CD4-positive, alpha-beta T cell (primary cell): ENCODE results near the gene GLRB. TPM values are rescaled to one million over a fixed set of nuclear protein-coding genes. Genes with fewer than 3 reads are reported as not detected.

Experiments
- ATAC-seq: fragments of 200-7000 bp; cut with Tn5 transposase; one replicate; pipeline ENCODE4 v1.10.0; 2022; ENCODE audit warnings: mild to moderate bottlenecking; ENCODE audit not compliant: poor library complexity
- CTCF ChIA-PET: fragments of 350-600 bp; sonication (Branson Sonifier 250); formaldehyde crosslinking; loops from one replicate; lab custom pipeline; 2021; ENCODE audit warnings: antibody characterized with exemption, inconsistent platforms; lab: Charles Lee
- POLR2A ChIA-PET: fragments of 350-600 bp; sonication (Branson Sonifier 250); formaldehyde crosslinking; loops from one replicate; lab custom pipeline; 2021; ENCODE audit warnings: antibody characterized with exemption, inconsistent platforms; lab: Charles Lee
- DNase-seq, 14 experiments: peaks; one replicate each; pipeline ENCODE4 v3.0.0-alpha.2; 2013 to 2020; ENCODE audit warnings: mixed read lengths in 2 of 14
- H3K27ac ChIP-seq, 2 donors: one replicate each; pipeline versions ENCODE4 v1.5.1 to v1.7.0; 2013; ENCODE audit warnings: low read length in 2 of 2, low read depth in 1 of 2, mild to moderate bottlenecking in 1 of 2
- H3K27me3 ChIP-seq, 2 experiments: 1 replicate in 1 of 2; 2 replicates in 1 of 2; pipeline versions ENCODE4 v1.6.1 to v1.7.0; 2013; ENCODE audit warnings: low read length in 2 of 2, control low read depth in 1 of 2, mild to moderate bottlenecking in 1 of 2, moderate library complexity in 1 of 2; ENCODE audit not compliant: insufficient read depth in 2 of 2, control insufficient read depth in 1 of 2
- H3K36me3 ChIP-seq: one replicate; pipeline ENCODE4 v1.6.1; 2013; ENCODE audit warnings: low read length, control low read depth; ENCODE audit not compliant: insufficient read depth
- H3K4me1 ChIP-seq: one replicate; pipeline ENCODE4 v1.6.1; 2013; ENCODE audit warnings: low read length, control low read depth; ENCODE audit not compliant: insufficient read depth
- H3K4me3 ChIP-seq: one replicate; pipeline ENCODE4 v1.5.1; 2013; ENCODE audit warnings: mild to moderate bottlenecking, low read length, moderate library complexity
- H3K9me3 ChIP-seq, 2 experiments: 1 replicate in 1 of 2; 2 replicates in 1 of 2; pipeline versions ENCODE4 v1.6.1 to v1.7.0; 2013; ENCODE audit warnings: low read length in 2 of 2, mild to moderate bottlenecking in 2 of 2, control low read depth in 1 of 2, moderate library complexity in 1 of 2; ENCODE audit not compliant: control insufficient read depth in 1 of 2, insufficient read depth in 1 of 2
- H3K27ac Mint-ChIP-seq: one replicate; pipeline ENCODE4 v1.8.0; 2020; ENCODE audit warnings: mixed read lengths
- H3K27me3 Mint-ChIP-seq: one replicate; pipeline ENCODE4 v1.8.0; 2021; ENCODE audit warnings: mixed read lengths
- H3K36me3 Mint-ChIP-seq: one replicate; pipeline ENCODE4 v1.8.0; 2021; ENCODE audit warnings: low read depth, mixed read lengths
- H3K4me1 Mint-ChIP-seq: one replicate; pipeline ENCODE4 v1.8.0; 2021; ENCODE audit warnings: low read depth, mixed read lengths
- H3K4me3 Mint-ChIP-seq: one replicate; pipeline ENCODE4 v1.8.0; 2020; ENCODE audit warnings: mild to moderate bottlenecking, mixed read lengths
- H3K9me3 Mint-ChIP-seq: one replicate; pipeline ENCODE4 v1.8.0; 2020; ENCODE audit warnings: mixed read lengths
- CTCF ChIP-seq: fragments of 200-600 bp; IDR thresholded peaks from one replicate; pipeline ENCODE4 v1.8.0; 2022; ENCODE audit warnings: antibody characterized with exemption, mild to moderate bottlenecking
- intact Hi-C, 2 experiments: fragments of 100-400 bp; cut with DNase I in 1 of 2; cut with micrococcal nuclease in 1 of 2; formaldehyde crosslinking; loops; one replicate each; pipeline versions ENCODE4 v1.15.1 to v1.9.0; 2023 to 2025; cut with DNase I, micrococcal nuclease
- total RNA-seq, 174 experiments: library from RNA in 2 of 174; stranded (reverse) in 2 of 174; gene quantifications; one replicate each; pipeline ENCODE4 v1.2.3 and lab custom pipeline; 2021 to 2026

Gene GLRB
- total RNA-seq, 2 experiments from 2014 or later, result not detected

- Histone ChIP-seq H3K27ac (no peak overlapping the region), H3K9me3 (peaks cover 0 to 6% of the 10 kb centered on the region in 2 experiments), H3K27me3 (no peaks in the 10 kb centered on the region), H3K4me1 (no peaks in the 10 kb centered on the region), H3K4me3 (no peak overlapping the region), H3K36me3 (no peaks in the 10 kb centered on the region)
- ChIA-PET POLR2A (no interaction called here), CTCF (no interaction called here)
- H3K4me3 Mint-ChIP-seq, result no peak overlapping the region
- no peaks in the 10 kb centered on the region for H3K27me3 Mint-ChIP-seq
- DNase-seq (no peak), ATAC-seq (no peak)
- H3K27ac Mint-ChIP-seq, result no peak overlapping the region
- intact Hi-C loops, result no loop called here
- no peaks in the 10 kb centered on the region for H3K36me3 Mint-ChIP-seq
- no peak for TF ChIP-seq CTCF
- no peaks in the 10 kb centered on the region for H3K4me1 Mint-ChIP-seq
- H3K9me3 Mint-ChIP-seq, result peaks cover 15% of the 10 kb centered on the region
Measured at GRCh38 chr4:157185363-157185762, 109.4 kb downstream of the GLRB start.

GRCh38 chr4:157195374-157195773, 119.4 kb downstream of the GLRB start:
- H3K27ac ChIP-seq, result no peak overlapping the region
- POLR2A ChIA-PET, result no interaction called here
- H3K9me3 ChIP-seq, result no peaks in the 10 kb centered on the region
- no peaks in the 10 kb centered on the region for H3K36me3 ChIP-seq
- DNase-seq (no peak), ATAC-seq (no peak)
- Mint-ChIP-seq H3K4me1 (no peaks in the 10 kb centered on the region), H3K27me3 (no peaks in the 10 kb centered on the region), H3K27ac (no peak overlapping the region), H3K9me3 (peaks cover 2% of the 10 kb centered on the region), H3K4me3 (no peak overlapping the region), H3K36me3 (no peaks in the 10 kb centered on the region)
- no peaks in the 10 kb centered on the region for H3K4me1 ChIP-seq
- CTCF ChIA-PET, result no interaction called here
- no peak for TF ChIP-seq CTCF
- H3K4me3 ChIP-seq, result no peak overlapping the region
- intact Hi-C loops, result no loop called here
- no peaks in the 10 kb centered on the region for H3K27me3 ChIP-seq

GRCh38 chr4:157196046-157196445, 120.1 kb downstream of the GLRB start:
- Mint-ChIP-seq H3K27ac (no peak overlapping the region), H3K27me3 (no peaks in the 10 kb centered on the region), H3K4me1 (no peaks in the 10 kb centered on the region), H3K36me3 (no peaks in the 10 kb centered on the region), H3K4me3 (no peak overlapping the region), H3K9me3 (no peaks in the 10 kb centered on the region)
- TF ChIP-seq CTCF, result no peak
- Histone ChIP-seq H3K9me3 (no peaks in the 10 kb centered on the region), H3K36me3 (no peaks in the 10 kb centered on the region), H3K4me1 (no peaks in the 10 kb centered on the region), H3K27ac (no peak overlapping the region), H3K27me3 (no peaks in the 10 kb centered on the region), H3K4me3 (no peak overlapping the region)
- ATAC-seq, result no peak
- DNase-seq, result no peak
- ChIA-PET POLR2A (no interaction called here), CTCF (no interaction called here)
- intact Hi-C loops, result no loop called here
